ENCODE measurements around the gene SGCD.

The SGCD gene

GRCh38 chr5:156330141-156330870 lies 3.3 kb downstream of the SGCD start:
- Histone ChIP-seq H3K4me1 (ENCODE audit: control insufficient read depth, low read depth, low read length) (no peaks in the 10 kb centered on the region), H3K27ac (ENCODE audit: low read length) (no peak overlapping the region), H3K36me3 (ENCODE audit: control insufficient read depth, low read depth, low read length) (no peaks in the 10 kb centered on the region), H3K9me3 (ENCODE audit: control insufficient read depth, low read depth, low read length) (no peaks in the 10 kb centered on the region), H3K9ac (ENCODE audit: low read length) (no peak overlapping the region), H3K27me3 (ENCODE audit: control insufficient read depth, insufficient read depth, low read length) (no peaks in the 10 kb centered on the region), H3K4me3 (ENCODE audit: low read length) (no peak overlapping the region)

DNA sequence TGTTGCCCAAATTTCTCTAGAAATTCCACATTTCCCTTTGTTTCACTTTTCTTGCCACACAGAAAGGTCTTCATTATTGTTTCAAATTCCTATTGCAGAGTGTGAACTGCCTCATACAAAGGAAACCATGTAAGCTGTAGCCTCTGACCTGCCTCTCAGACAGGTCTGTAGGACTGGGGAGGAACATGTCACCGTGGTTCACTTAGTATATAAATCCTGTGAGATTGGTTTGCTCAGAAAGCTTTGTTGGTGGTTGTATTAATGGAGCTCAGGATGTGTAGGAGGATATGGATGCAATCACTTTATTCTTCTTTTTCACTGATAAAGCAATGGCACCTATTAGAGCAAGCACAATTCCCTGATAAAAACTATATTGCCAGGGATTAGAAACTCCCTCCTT lies 4.2 kb downstream of the SGCD start:
- no peak overlapping the region for H3K9ac ChIP-seq (ENCODE audit: low read length)
- H3K4me1 ChIP-seq (ENCODE audit: control insufficient read depth, low read depth, low read length) = no peaks in the 10 kb centered on the region
- H3K36me3 ChIP-seq (ENCODE audit: control insufficient read depth, low read depth, low read length) = no peaks in the 10 kb centered on the region

GRCh38 chr5:156331845-156332244 lies 4.9 kb downstream of the SGCD start:
- no peak overlapping the region for H3K9ac ChIP-seq (ENCODE audit: low read length)
- no peaks in the 10 kb centered on the region for H3K36me3 ChIP-seq (ENCODE audit: control insufficient read depth, low read depth, low read length)
- H3K4me1 ChIP-seq (ENCODE audit: control insufficient read depth, low read depth, low read length) = no peaks in the 10 kb centered on the region
- H3K27ac ChIP-seq (ENCODE audit: low read length) = no peak overlapping the region
- no peaks in the 10 kb centered on the region for H3K27me3 ChIP-seq (ENCODE audit: control insufficient read depth, insufficient read depth, low read length)
- H3K9me3 ChIP-seq (ENCODE audit: control insufficient read depth, low read depth, low read length) = no peaks in the 10 kb centered on the region
- H3K4me3 ChIP-seq (ENCODE audit: low read length) = no peak overlapping the region

More for the DNA sequence above, 4.2 kb downstream of the SGCD start:
- H3K4me3 ChIP-seq (ENCODE audit: low read length) = no peak overlapping the region
- no peaks in the 10 kb centered on the region for H3K27me3 ChIP-seq (ENCODE audit: control insufficient read depth, insufficient read depth, low read length)
- H3K27ac ChIP-seq (ENCODE audit: low read length) = no peak overlapping the region
- H3K9me3 ChIP-seq (ENCODE audit: control insufficient read depth, low read depth, low read length) = no peaks in the 10 kb centered on the region

GRCh38 chr5:156332245-156332644 lies 5.3 kb downstream of the SGCD start:
- Histone ChIP-seq H3K4me1 (ENCODE audit: control insufficient read depth, low read depth, low read length) (no peaks in the 10 kb centered on the region), H3K27me3 (ENCODE audit: control insufficient read depth, insufficient read depth, low read length) (no peaks in the 10 kb centered on the region), H3K36me3 (ENCODE audit: control insufficient read depth, low read depth, low read length) (no peaks in the 10 kb centered on the region), H3K4me3 (ENCODE audit: low read length) (no peak overlapping the region), H3K9ac (ENCODE audit: low read length) (no peak overlapping the region), H3K9me3 (ENCODE audit: control insufficient read depth, low read depth, low read length) (no peaks in the 10 kb centered on the region), H3K27ac (ENCODE audit: low read length) (no peak overlapping the region)

- Histone ChIP-seq H3K9ac (ENCODE audit: low read length) (no peak overlapping the region), H3K36me3 (ENCODE audit: control insufficient read depth, low read depth, low read length) (no peaks in the 10 kb centered on the region), H3K4me1 (ENCODE audit: control insufficient read depth, low read depth, low read length) (no peaks in the 10 kb centered on the region), H3K9me3 (ENCODE audit: control insufficient read depth, low read depth, low read length) (no peaks in the 10 kb centered on the region), H3K27me3 (ENCODE audit: control insufficient read depth, insufficient read depth, low read length) (no peaks in the 10 kb centered on the region), H3K27ac (ENCODE audit: low read length) (no peak overlapping the region), H3K4me3 (ENCODE audit: low read length) (no peak overlapping the region)
These were observed 12.3 kb downstream of the SGCD start for GRCh38 chr5:156339139-156339841.

DNA sequence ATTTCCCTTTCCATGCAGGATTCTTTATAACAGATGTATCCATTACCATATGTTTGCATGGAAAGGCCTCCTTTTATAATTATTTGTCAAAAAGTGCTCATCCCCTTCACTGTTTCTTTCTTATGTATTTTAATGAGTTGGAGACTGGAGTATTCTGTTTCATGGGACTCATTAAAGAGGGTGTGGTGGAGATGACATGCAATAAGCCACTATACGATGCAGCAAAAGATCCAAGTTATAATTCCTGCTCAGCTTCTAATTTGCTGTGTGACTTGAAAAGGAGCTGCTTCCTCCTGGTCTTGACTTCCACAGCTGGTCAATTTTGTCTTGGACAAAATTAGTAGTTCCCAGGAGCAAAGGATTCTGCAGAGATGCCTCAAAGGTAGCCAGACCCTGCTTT lies 13.9 kb downstream of the SGCD start:
- H3K9me3 ChIP-seq (ENCODE audit: control insufficient read depth, low read depth, low read length) = no peaks in the 10 kb centered on the region
- H3K4me1 ChIP-seq (ENCODE audit: control insufficient read depth, low read depth, low read length) = no peaks in the 10 kb centered on the region
- no peak overlapping the region for H3K27ac ChIP-seq (ENCODE audit: low read length)
- H3K36me3 ChIP-seq (ENCODE audit: control insufficient read depth, low read depth, low read length) = no peaks in the 10 kb centered on the region
- H3K4me3 ChIP-seq (ENCODE audit: low read length) = no peak overlapping the region
- H3K9ac ChIP-seq (ENCODE audit: low read length) = no peak overlapping the region
- H3K27me3 ChIP-seq (ENCODE audit: control insufficient read depth, insufficient read depth, low read length) = no peaks in the 10 kb centered on the region

DNA sequence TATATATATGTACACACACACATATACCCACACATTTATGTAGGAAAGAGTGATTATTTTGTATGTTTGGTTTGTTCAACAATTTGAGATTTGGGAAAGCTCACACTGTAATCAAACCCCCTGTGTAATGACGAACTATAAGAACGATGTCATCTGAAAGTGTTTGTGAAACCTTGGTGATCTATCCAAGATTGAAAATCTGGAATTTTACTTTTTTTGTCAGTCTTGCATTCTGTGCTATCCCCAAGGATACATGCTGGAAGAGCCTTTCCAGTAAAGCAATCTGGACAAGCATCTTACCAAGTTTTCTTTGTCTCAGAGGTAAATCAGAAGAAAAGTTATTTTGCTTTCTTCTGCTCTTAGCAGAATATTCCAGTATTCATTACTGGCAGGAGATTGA lies 23.3 kb downstream of the SGCD start:
- Histone ChIP-seq H3K27ac (ENCODE audit: low read length) (no peak overlapping the region), H3K36me3 (ENCODE audit: control insufficient read depth, low read depth, low read length) (no peaks in the 10 kb centered on the region), H3K9ac (ENCODE audit: low read length) (no peak overlapping the region), H3K4me3 (ENCODE audit: low read length) (no peak overlapping the region), H3K27me3 (ENCODE audit: control insufficient read depth, insufficient read depth, low read length) (no peaks in the 10 kb centered on the region), H3K9me3 (ENCODE audit: control insufficient read depth, low read depth, low read length) (no peaks in the 10 kb centered on the region), H3K4me1 (ENCODE audit: control insufficient read depth, low read depth, low read length) (no peaks in the 10 kb centered on the region)

DNA sequence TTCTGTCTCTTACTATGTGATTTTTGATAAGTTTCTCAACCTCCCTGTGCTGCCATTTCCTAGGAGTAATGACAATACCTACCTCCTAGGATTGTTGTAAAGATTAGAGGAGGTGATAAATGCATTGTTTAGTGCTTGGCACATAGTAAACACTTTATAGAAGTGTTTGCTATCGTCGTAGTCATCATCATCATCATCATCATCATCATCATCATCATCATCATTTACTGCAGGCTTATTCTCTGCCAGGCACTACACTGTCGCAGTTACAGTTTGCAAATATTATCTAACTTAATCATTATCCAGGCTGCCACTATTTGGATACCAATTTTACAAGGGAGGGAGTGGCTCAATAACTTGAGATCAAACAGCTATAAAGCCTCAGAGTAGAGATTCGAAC lies 24.5 kb downstream of the SGCD start:
- Histone ChIP-seq H3K9me3 (ENCODE audit: control insufficient read depth, low read depth, low read length) (no peaks in the 10 kb centered on the region), H3K27me3 (ENCODE audit: control insufficient read depth, insufficient read depth, low read length) (no peaks in the 10 kb centered on the region), H3K4me3 (ENCODE audit: low read length) (no peak overlapping the region), H3K4me1 (ENCODE audit: control insufficient read depth, low read depth, low read length) (no peaks in the 10 kb centered on the region), H3K9ac (ENCODE audit: low read length) (no peak overlapping the region), H3K36me3 (ENCODE audit: control insufficient read depth, low read depth, low read length) (no peaks in the 10 kb centered on the region), H3K27ac (ENCODE audit: low read length) (no peak overlapping the region)

GRCh38 chr5:156354571-156354970 lies 27.6 kb downstream of the SGCD start:
- H3K4me1 ChIP-seq (ENCODE audit: control insufficient read depth, low read depth, low read length) = no peaks in the 10 kb centered on the region
- no peaks in the 10 kb centered on the region for H3K36me3 ChIP-seq (ENCODE audit: control insufficient read depth, low read depth, low read length)
- H3K9ac ChIP-seq (ENCODE audit: low read length) = no peak overlapping the region
- no peaks in the 10 kb centered on the region for H3K27me3 ChIP-seq (ENCODE audit: control insufficient read depth, insufficient read depth, low read length)
- H3K9me3 ChIP-seq (ENCODE audit: control insufficient read depth, low read depth, low read length) = no peaks in the 10 kb centered on the region
- H3K27ac ChIP-seq (ENCODE audit: low read length) = no peak overlapping the region
- no peak overlapping the region for H3K4me3 ChIP-seq (ENCODE audit: low read length)

DNA sequence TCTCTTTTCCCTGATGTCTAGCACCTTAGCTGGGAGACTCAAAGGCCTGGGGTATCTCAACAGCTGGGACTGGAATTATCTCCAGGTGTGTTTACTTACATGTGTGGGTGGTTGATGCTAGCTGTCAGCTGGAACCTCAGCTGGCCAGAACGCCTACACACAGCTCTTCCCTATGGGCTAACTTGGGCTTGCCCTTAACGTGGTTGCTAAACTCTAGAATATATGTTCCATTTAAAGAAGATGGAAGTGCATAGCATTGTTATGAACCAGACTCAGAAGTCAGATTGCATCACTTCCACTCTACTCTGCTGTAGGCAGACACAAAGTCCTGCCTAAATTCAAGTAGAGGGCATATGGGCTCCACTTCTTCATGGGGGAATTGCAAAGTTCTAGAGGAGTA lies 29.3 kb downstream of the SGCD start:
- Histone ChIP-seq H3K36me3 (ENCODE audit: control insufficient read depth, low read depth, low read length) (no peaks in the 10 kb centered on the region), H3K4me1 (ENCODE audit: control insufficient read depth, low read depth, low read length) (no peaks in the 10 kb centered on the region), H3K4me3 (ENCODE audit: low read length) (no peak overlapping the region), H3K27me3 (ENCODE audit: control insufficient read depth, insufficient read depth, low read length) (no peaks in the 10 kb centered on the region), H3K27ac (ENCODE audit: low read length) (no peak overlapping the region), H3K9me3 (ENCODE audit: control insufficient read depth, low read depth, low read length) (no peaks in the 10 kb centered on the region), H3K9ac (ENCODE audit: low read length) (no peak overlapping the region)

DNA sequence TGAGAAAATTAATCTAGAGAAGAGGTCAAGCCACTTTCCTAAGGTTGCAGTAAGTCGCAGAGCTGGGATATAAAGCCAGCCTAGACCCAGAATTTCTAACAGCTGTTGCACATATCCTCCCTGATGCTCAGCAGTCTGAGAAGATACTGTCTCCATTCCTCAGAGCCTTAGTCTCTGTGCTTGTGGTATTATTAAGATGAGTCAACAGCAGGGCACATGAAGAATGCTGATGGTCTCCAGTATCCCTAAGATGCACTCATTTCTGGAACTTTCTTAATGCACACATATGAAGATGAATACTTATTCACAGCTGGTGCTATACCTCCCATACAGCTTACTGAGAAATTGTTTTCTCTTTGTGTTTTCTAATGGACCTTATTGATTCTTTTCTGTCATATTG lies 32.5 kb downstream of the SGCD start:
- Histone ChIP-seq H3K27me3 (ENCODE audit: control insufficient read depth, insufficient read depth, low read length) (no peaks in the 10 kb centered on the region), H3K4me3 (ENCODE audit: low read length) (no peak overlapping the region), H3K9me3 (ENCODE audit: control insufficient read depth, low read depth, low read length) (no peaks in the 10 kb centered on the region), H3K36me3 (ENCODE audit: control insufficient read depth, low read depth, low read length) (no peaks in the 10 kb centered on the region), H3K9ac (ENCODE audit: low read length) (no peak overlapping the region), H3K27ac (ENCODE audit: low read length) (no peak overlapping the region), H3K4me1 (ENCODE audit: control insufficient read depth, low read depth, low read length) (no peaks in the 10 kb centered on the region)
